Left ventricle myocardium superior (tissue), 1 donor: ENCODE measurements around the gene CUX1. TPM values are rescaled to one million over a fixed set of nuclear protein-coding genes. Genes with fewer than 3 reads are reported as not detected.
"Not testable (repeated sequence)": the region's sequence is repeated elsewhere in the genome, so short reads cannot be mapped to it uniquely, and the experiment has no call there.

Experiments
- ATAC-seq: fragments of 200-7000 bp; cut with Tn5 transposase; one replicate; pipeline ENCODE4 v1.9.1; 2020; ENCODE audit warnings: mild to moderate bottlenecking, moderate library complexity
- DNase-seq: peaks from one replicate; pipeline ENCODE4 v3.0.0-alpha.2; 2020
- intact Hi-C: fragments of 100-400 bp; cut with micrococcal nuclease; formaldehyde crosslinking; loops from one replicate; pipeline ENCODE4 v1.11.0; 2022
- total RNA-seq: library from RNA; stranded (reverse); fragmentation: NEBNext Ultra II Directional; extraction: Animal tissue kit (Norgen Biotek cat#: 25700); gene quantifications from one replicate; pipeline ENCODE4 v1.2.1, GENCODE V29; 2021
- donor health status: DM: no; HTN: yes; CAD: no; lungs with severe emphysema.

Gene CUX1
- total RNA-seq, 1 donor from 2014 or later: 123 TPM

- DNase-seq (peak; percentile 55), ATAC-seq (peak; percentile 87)
- intact Hi-C loops: no loop called here
Measured at GRCh38 chr7:101838837-101839483, 21.5 kb downstream of the CUX1 start.

- DNase-seq (no peak), ATAC-seq (no peak)
- intact Hi-C loops: no loop called here
Measured at GRCh38 chr7:101841328-101841727, 23.9 kb downstream of the CUX1 start.

- intact Hi-C loops: no loop called here
- ATAC-seq: no peak
- no peak for DNase-seq
Measured at GRCh38 chr7:101843293-101844271, 26.2 kb downstream of the CUX1 start.

GRCh38 chr7:101845974-101846373 lies 28.5 kb downstream of the CUX1 start:
- no peak for ATAC-seq

GRCh38 chr7:101846800-101847538 lies 29.5 kb downstream of the CUX1 start:
- ATAC-seq (no peak), DNase-seq (no peak)
- intact Hi-C loops: no loop called here

More at GRCh38 chr7:101845974-101846373, 28.5 kb downstream of the CUX1 start:
- intact Hi-C loops: no loop called here
- DNase-seq: no peak

- DNase-seq: no peak
- intact Hi-C loops: no loop called here
- no peak for ATAC-seq
Measured at GRCh38 chr7:101848208-101848951, 31.0 kb downstream of the CUX1 start.

- intact Hi-C loops, DNase-seq, ATAC-seq: not testable (repeated sequence)
Measured at GRCh38 chr7:101849314-101849713, 31.9 kb downstream of the CUX1 start.

- DNase-seq, ATAC-seq, intact Hi-C loops: not testable (repeated sequence)
Measured at GRCh38 chr7:101852364-101852763, 34.9 kb downstream of the CUX1 start.

GRCh38 chr7:101853684-101854083 lies 36.3 kb downstream of the CUX1 start:
- no peak for DNase-seq
- intact Hi-C loops: no loop called here
- ATAC-seq: no peak

GRCh38 chr7:101854084-101854865 lies 36.8 kb downstream of the CUX1 start:
- ATAC-seq (no peak), DNase-seq (no peak)
- intact Hi-C loops: no loop called here

GRCh38 chr7:101856473-101857357 lies 39.3 kb downstream of the CUX1 start:
- peak; percentile 90 for ATAC-seq
- DNase-seq: peak; percentile 93
- intact Hi-C loops: no loop called here

GRCh38 chr7:101857358-101857811 lies 40.0 kb downstream of the CUX1 start:
- DNase-seq (no peak), ATAC-seq (no peak)
- intact Hi-C loops: no loop called here

- intact Hi-C loops: no loop called here
Measured at GRCh38 chr7:101858437-101859385, 41.3 kb downstream of the CUX1 start.

GRCh38 chr7:101859411-101860106 lies 42.1 kb downstream of the CUX1 start:
- no peak for DNase-seq
- intact Hi-C loops: no loop called here
- ATAC-seq: peak; percentile 1

More at GRCh38 chr7:101858437-101859385, 41.3 kb downstream of the CUX1 start:
- DNase-seq: no peak
- ATAC-seq: no peak
